SIG-M5 treated with dmso at 0.1 percent for 504 hours (cell line): ENCODE data around the gene DNAJB6.
A peak's percentile ranks its signal among the peaks of the same experiment; 100 is the strongest.

Source experiments
- DNase-seq: peaks from one replicate; lab custom pipeline; 2025; ENCODE audit not compliant: unreplicated experiment; lab: John Stamatoyannopoulos, UW

The DNAJB6 gene

GRCh38 chr7:157394246-157395191 lies 57.7 kb downstream of the DNAJB6 start:
- DNase-seq, result no peak

GRCh38 chr7:157395206-157395605 lies 58.4 kb downstream of the DNAJB6 start:
- DNase-seq, result no peak

- no peak for DNase-seq
Measured at GRCh38 chr7:157396316-157397035, 59.7 kb downstream of the DNAJB6 start.

GRCh38 chr7:157397036-157397720 lies 60.4 kb downstream of the DNAJB6 start:
- DNase-seq, result no peak

DNA sequence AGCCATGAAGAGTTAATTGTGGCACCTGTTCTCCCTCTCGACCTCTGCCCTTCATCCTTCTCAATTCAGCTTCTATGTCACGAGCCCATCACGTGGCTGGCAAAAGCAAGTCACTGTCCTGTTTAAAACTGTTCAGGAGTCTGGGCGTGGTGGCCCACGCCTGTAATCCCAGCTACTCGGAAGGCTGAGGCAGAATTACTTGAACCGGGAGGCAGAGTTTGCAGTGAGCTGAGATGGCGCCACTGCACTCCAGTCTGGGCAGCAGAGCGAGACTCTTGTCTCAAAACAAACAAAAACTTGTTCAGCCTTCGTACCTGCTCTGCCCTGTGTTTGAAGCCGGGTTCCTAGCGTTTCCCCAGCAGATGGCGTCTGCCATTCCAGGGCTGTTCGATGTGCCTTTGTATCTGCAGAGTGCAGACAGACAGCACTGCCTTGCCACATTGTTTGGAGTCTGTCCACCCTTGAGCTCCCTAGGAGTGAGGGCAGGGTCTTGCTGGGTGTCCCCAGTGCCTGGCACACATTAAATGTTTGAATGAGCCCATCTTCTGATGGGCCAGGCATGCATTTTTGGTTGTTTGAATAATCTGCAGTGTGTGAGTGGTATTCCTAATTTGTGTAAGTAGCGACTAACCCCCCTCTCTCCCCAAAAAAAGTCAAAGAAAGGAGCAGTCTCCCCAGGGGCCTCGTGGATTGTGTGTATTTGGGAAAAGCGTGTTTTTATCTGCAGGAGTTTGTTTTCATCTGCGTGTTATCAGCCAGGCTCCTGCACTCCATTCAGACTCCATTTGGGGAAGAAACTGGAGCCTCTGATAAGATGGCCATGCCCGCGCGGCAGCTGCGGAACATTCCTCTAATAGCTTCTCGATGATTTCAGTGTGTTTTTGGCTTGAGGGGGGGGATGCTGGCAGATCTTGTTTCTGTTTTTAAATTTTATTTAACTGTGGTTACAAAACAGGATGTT lies 61.2 kb downstream of the DNAJB6 start:
- DNase-seq, result peak; percentile 25

GRCh38 chr7:157399086-157399687 lies 62.4 kb downstream of the DNAJB6 start:
- DNase-seq, result no peak

GRCh38 chr7:157400171-157400860 lies 63.5 kb downstream of the DNAJB6 start:
- DNase-seq, result no peak

DNA sequence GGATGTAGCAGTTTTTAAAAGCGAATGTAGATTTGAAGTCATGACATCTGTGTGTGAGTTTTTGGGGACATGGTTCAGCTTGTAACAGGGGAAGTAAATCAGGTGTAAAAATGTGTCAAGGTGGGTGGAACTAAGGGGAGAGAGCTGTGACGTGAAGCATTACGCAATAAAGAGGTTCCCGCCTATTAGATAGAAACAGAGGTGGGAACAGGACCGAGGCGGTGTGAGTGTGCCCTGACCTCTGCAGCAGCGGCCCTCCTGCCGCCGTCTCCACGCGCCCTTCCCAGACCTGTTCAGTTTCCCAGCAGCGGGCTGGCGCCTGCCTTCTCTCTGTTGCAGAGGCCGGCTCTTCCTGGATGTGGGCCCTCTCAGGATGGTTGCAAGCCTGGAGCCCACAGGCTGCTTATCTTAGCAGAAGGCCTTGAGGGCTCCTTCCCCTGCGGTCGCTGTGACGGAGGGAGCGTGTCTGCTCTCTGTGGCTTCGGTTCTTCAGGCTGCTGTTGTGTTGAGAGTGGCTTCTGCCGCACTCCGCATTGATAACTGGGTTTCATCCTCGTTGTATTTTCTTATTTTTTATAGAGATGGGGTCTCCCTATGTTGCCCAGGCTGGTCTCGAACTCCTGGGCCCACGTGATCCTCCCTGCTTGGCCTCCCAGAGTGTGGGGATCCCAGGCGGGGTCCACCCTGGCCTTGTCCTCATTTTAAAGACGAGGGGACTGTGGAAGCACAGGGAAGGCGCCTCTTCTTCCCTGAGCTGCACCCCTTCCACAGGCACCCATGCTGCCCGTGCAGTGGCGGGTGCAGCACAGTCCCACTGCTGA lies 65.0 kb downstream of the DNAJB6 start:
- no peak for DNase-seq

- no peak for DNase-seq
Measured at GRCh38 chr7:157402388-157402703, 65.5 kb downstream of the DNAJB6 start.

DNA sequence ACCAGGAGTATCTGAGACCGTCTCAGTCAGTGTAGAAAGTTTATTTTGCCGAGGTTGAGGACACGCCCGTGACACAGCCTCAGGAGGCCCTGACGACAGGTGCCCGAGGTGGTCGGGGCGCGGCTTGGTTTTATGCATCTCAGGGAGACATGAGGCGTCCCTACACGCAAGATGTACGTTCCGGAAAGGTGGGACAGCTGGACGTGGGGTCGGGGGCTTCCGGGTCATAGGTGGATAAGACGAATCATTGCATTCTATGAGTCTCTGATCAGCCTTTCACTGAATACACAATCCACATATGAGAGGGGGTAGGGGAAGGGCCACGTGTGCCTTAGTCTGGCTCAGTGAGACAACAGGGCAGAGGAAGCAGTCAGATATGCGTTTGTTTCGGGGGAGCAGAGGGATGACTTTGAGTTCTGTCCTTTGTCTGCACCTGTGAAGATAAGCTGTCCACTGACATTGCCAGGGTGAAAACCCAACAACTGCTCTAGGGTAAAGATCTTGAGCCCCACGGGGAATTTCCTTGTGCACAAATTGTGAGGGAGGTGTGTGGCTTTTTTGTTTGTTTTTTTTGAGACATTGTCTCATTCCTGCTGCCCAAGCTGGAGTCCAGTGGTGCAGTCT lies 66.2 kb downstream of the DNAJB6 start:
- no peak for DNase-seq

DNA sequence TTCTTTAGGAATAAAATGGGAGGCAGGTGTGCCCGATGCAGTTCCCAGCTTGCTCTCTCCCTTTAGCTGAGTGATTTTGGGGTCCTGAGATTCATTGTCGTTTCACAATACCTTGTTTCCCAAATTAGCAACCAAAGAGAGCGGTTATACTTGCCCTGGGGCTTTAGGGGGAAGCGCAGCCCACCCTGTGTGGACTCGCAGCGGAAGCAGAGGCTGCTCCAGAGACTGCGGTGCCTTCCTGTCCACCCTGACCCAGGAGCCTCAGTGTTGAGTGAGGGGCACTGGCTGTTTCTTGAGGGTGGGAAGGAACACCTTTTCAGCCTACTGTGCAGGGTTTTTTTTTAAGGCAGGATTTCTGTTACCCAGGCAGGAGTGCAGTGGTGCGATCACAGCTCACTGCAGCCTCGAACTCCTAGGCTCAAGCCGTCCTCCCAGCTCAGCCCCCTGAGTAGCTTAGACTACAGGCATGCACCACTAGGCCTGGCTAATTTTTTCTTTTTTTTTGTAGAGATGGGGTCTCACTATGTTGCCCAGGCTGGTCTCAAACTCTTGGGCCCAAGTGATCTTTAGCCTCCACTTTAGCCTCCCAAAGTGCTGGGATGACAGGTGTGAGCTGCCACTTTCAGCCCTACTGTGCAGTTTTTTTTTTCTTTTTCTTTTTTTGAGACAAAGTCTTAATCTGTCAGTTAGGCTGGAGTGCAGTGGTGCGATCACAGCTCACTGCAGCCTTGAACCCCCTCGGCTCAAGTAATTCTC lies 67.0 kb downstream of the DNAJB6 start:
- no peak for DNase-seq

DNA sequence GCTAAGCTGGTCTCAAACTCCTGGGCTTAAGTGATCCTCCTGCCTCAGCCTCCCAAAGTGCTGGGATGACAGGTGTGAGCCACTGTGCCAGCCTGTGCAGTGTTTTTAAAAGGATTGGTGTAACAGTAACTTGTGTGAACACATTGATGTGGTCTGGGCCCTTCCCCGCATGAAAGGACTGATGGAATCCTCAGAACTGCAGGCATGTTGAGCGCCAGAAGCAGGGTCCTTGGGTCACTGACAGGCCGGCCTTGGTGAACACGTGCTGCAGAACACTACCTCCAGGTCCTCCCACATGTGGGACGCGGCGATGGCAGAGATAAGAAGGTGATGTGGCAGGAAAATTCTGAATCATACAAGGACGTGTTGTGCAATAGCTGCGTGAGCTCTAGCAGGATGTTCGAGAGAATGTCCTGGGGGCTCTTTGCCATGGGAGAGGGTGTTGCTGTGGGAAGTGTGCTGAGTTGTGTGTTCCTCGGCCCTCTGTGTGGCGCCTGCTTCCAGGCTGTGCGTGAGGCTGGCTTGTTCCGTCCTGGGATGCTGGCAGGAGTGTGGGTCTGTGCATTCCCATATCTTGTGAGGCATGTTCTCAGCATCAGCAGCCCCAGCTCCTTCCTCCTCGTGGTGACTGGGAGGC lies 68.2 kb downstream of the DNAJB6 start:
- peak; percentile 71 for DNase-seq

DNA sequence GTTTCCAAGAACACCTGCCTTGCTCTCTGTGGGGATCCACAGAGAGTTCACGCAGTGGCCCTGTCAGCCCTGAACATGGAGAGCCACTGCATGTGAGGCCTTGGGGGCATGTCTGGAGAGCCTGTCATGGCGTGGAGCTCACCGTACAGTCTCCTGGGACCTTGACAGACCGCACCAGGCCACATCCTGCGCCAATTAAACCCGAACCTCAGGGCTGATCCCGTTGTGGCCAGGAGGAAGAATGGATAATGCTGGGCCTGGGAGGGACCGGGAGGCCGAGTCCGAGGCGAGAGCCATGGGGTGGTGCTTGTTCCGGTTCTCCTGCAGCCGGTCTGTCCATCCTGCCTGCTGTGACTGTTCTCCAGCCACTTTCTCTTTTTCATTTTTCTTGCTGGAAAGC lies 68.7 kb downstream of the DNAJB6 start:
- no peak for DNase-seq

GRCh38 chr7:157405914-157406810 lies 69.4 kb downstream of the DNAJB6 start:
- DNase-seq, result no peak

- DNase-seq, result no peak
Measured at GRCh38 chr7:157406971-157407370, 70.2 kb downstream of the DNAJB6 start.
